K562 (cell line): Measurements from ENCODE around the gene RPS2. TPM values are rescaled to one million over a fixed set of nuclear protein-coding genes. Genes with fewer than 3 reads are reported as not detected.

Source experiments
- BDP1 ChIP-seq: IDR thresholded peaks from 3 replicates; pipeline ENCODE4 v1.6.1; 2011; ENCODE audit not compliant: insufficient read length, insufficient read depth
- BRF1 ChIP-seq: IDR thresholded peaks from 3 replicates; pipeline ENCODE4 v1.6.1; 2011; ENCODE audit warnings: borderline replicate concordance, mild to moderate bottlenecking; ENCODE audit not compliant: insufficient read length; ENCODE audit errors: extremely low read depth
- BRF2 ChIP-seq: IDR thresholded peaks from 3 replicates; pipeline ENCODE4 v1.6.1; 2011; ENCODE audit warnings: borderline replicate concordance, mild to moderate bottlenecking; ENCODE audit not compliant: insufficient read length, insufficient read depth
- LEF1 ChIP-seq: fragments of 450-650 bp; IDR thresholded peaks from 2 replicates; pipeline ENCODE4 v1.6.1; 2016; ENCODE audit warnings: mild to moderate bottlenecking
- POLR2AphosphoS5 ChIP-seq: IDR thresholded peaks from 2 replicates; pipeline ENCODE4 v1.6.1; 2011; ENCODE audit warnings: mild to moderate bottlenecking, low read depth, low read length, moderate library complexity; ENCODE audit not compliant: control insufficient read depth, insufficient read depth
- PYGO2 ChIP-seq: fragments of 450-650 bp; IDR thresholded peaks from 2 replicates; pipeline ENCODE4 v1.6.1; 2016; ENCODE audit warnings: mild to moderate bottlenecking, missing genetic modification characterization, moderate library complexity, missing compliant biosample characterization
- RBM25 ChIP-seq: fragments of 200-400 bp; formaldehyde crosslinking; IDR thresholded peaks from 2 replicates; pipeline ENCODE4 v1.6.1; 2018; ENCODE audit warnings: low read length, low read depth, moderate library complexity; ENCODE audit not compliant: severe bottlenecking
- RBM34 ChIP-seq: fragments of 200-400 bp; formaldehyde crosslinking; IDR thresholded peaks from 2 replicates; pipeline ENCODE4 v1.6.1; 2018; ENCODE audit warnings: low read length, borderline replicate concordance; ENCODE audit not compliant: insufficient read depth
- RCOR1 ChIP-seq, 2 experiments: IDR thresholded peaks; 2 replicates each; pipeline ENCODE4 v1.6.1; 2012; ENCODE audit warnings: low read depth in 2 of 2, low read length in 2 of 2, borderline replicate concordance in 1 of 2, improper control_type of control experiment in 1 of 2
- ZBTB33 ChIP-seq: sonication (generic); formaldehyde crosslinking; IDR thresholded peaks from 2 replicates; pipeline ENCODE4 v1.8.1; 2023; ENCODE audit warnings: mild to moderate bottlenecking, missing genetic modification reagents
- ZBTB34 ChIP-seq: fragments of 250-450 bp; sonication (Bioruptor Pico); IDR thresholded peaks from 2 replicates; pipeline ENCODE4 v1.8.0; 2021; ENCODE audit warnings: mild to moderate bottlenecking, moderate library complexity
- ZBTB8A ChIP-seq: fragments of 450-650 bp; IDR thresholded peaks from 2 replicates; pipeline ENCODE4 v1.6.1; 2018; ENCODE audit warnings: mild to moderate bottlenecking, moderate library complexity; ENCODE audit not compliant: partially characterized antibody
- ZNF3 ChIP-seq: fragments of 250-450 bp; sonication (Bioruptor Pico); IDR thresholded peaks from 2 replicates; pipeline ENCODE4 v1.5.0; 2021; ENCODE audit warnings: mild to moderate bottlenecking, moderate library complexity
- ZNF324 ChIP-seq: fragments of 250-450 bp; sonication (Bioruptor Pico); IDR thresholded peaks from 2 replicates; pipeline ENCODE4 v1.4.0; 2020; ENCODE audit warnings: mild to moderate bottlenecking
- polyA plus RNA-seq, 8 experiments: library from polyadenylated mRNA; depleted of rRNA in 4 of 8; stranded (reverse) in 5 of 8; unstranded in 3 of 8; fragments of >200 nt; fragmentation: Nextera tagmentation in 2 of 8; fragmentation: Illumina TruSeq in 1 of 8; extraction: Ambion mirVana in 2 of 8; extraction: Trizol in 1 of 8; gene quantifications; 2 replicates each; pipeline versions ENCODE4 v1.2.1 to v1.2.3, GENCODE V29; 2011 to 2014; ENCODE audit warnings: inconsistent platforms in 1 of 8, missing spikeins in 1 of 8
- total RNA-seq, 7 experiments: library from RNA; depleted of rRNA in 6 of 7; stranded (reverse); fragments of >200 nt in 6 of 7; fragmentation: Illumina TruSeq in 2 of 7; extraction: Trizol in 2 of 7; gene quantifications; 2 replicates each; pipeline versions ENCODE4 v1.2.1 to v1.2.3, GENCODE V29; 2011 to 2021; ENCODE audit warnings: low replicate concordance in 1 of 7
- TF ChIP-seq, protein P1 (sequence below): fragments of 200-400 bp; formaldehyde crosslinking; IDR thresholded peaks from 2 replicates; pipeline ENCODE4 v1.6.1; 2017; ENCODE audit warnings: mild to moderate bottlenecking, low read depth, low read length, moderate library complexity
- TF ChIP-seq, protein P2 (sequence below): fragments of 450-650 bp; IDR thresholded peaks from one replicate; pipeline ENCODE4 v1.6.1; 2018; ENCODE audit warnings: mild to moderate bottlenecking, moderate library complexity; ENCODE audit not compliant: partially characterized antibody
- TF ChIP-seq, protein P3 (sequence below): sonication (generic); formaldehyde crosslinking; IDR thresholded peaks from 2 replicates; pipeline ENCODE4 v1.9.0; 2022; ENCODE audit warnings: mild to moderate bottlenecking, missing genetic modification reagents

Gene RPS2
- total and polyA plus RNA-seq, 9 of the 15 experiments (the other 6 are each of a cell fraction or from before 2014, with no cell fraction given), result 834 to 4,794 (median 3,793) TPM

DNA sequence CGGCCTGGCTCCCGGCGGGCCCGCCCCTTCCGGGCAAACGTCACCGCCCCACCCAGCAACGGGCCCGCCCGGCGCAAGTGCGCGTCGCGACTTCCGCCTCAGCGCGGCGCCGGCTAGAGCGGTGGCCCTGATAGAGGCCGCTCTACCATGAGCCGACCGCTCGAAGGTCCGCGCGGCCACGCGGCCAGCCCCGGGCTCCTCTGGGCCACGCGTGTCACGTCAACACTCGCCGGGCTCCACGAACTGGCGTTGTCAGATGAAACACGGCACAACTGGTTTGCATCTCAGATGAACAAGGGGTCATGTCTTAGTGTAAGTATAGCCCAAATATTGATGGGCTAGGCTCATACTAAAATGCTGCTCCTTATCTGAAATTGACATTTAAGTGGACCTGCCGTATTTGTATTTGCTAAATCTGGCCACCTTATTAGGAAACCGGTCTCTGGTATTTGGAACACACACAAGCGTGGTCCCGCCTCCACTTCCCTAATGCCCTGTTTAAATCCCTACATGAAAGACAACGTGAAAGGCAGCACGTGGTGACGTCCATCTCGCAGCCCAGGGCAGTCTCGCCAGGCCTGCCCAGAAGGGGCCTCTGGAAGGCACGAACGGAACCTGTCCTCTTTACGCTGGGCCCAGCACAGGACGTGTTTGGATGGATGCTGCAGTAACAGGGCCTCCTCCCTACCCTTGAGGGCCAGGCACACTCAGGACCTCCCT is 45.3 kb upstream of the RPS2 start, which contains the start of gene ZNF598 (continued):
- TF ChIP-seq, protein P1, sequence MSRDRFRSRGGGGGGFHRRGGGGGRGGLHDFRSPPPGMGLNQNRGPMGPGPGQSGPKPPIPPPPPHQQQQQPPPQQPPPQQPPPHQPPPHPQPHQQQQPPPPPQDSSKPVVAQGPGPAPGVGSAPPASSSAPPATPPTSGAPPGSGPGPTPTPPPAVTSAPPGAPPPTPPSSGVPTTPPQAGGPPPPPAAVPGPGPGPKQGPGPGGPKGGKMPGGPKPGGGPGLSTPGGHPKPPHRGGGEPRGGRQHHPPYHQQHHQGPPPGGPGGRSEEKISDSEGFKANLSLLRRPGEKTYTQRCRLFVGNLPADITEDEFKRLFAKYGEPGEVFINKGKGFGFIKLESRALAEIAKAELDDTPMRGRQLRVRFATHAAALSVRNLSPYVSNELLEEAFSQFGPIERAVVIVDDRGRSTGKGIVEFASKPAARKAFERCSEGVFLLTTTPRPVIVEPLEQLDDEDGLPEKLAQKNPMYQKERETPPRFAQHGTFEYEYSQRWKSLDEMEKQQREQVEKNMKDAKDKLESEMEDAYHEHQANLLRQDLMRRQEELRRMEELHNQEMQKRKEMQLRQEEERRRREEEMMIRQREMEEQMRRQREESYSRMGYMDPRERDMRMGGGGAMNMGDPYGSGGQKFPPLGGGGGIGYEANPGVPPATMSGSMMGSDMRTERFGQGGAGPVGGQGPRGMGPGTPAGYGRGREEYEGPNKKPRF, result no peak
- TF ChIP-seq, protein P2, sequence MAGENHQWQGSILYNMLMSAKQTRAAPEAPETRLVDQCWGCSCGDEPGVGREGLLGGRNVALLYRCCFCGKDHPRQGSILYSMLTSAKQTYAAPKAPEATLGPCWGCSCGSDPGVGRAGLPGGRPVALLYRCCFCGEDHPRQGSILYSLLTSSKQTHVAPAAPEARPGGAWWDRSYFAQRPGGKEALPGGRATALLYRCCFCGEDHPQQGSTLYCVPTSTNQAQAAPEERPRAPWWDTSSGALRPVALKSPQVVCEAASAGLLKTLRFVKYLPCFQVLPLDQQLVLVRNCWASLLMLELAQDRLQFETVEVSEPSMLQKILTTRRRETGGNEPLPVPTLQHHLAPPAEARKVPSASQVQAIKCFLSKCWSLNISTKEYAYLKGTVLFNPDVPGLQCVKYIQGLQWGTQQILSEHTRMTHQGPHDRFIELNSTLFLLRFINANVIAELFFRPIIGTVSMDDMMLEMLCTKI, result no peak
- TF ChIP-seq ZNF324 (CRISPR knock-in tag) (no peak), POLR2AphosphoS5 (peak; percentile 83), BDP1 (no peak), RBM34 (no peak), ZBTB33 (no peak), RCOR1 (IDR thresholded peaks at IDR 0.05; ENCODE audit: borderline replicate concordance in 1 of 2, low read depth in 2 of 2, low read length in 2 of 2) (0 out of 4 replicates have a peak, but pooled peaks of 1 of the 2 experiments have one; percentile 4), PYGO2 (0 out of 2 replicates have a peak, but pooled peaks have one; percentile 7), BRF1 (no peak), ZBTB8A (no peak), ZNF3 (CRISPR knock-in tag) (no peak), RBM25 (no peak), BRF2 (no peak), ZBTB34 (CRISPR knock-in tag) (no peak), LEF1 (peak; percentile 36; the same call in 1 of the 2 replicates)
- TF ChIP-seq, protein P3, sequence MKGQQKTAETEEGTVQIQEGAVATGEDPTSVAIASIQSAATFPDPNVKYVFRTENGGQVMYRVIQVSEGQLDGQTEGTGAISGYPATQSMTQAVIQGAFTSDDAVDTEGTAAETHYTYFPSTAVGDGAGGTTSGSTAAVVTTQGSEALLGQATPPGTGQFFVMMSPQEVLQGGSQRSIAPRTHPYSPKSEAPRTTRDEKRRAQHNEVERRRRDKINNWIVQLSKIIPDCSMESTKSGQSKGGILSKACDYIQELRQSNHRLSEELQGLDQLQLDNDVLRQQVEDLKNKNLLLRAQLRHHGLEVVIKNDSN (CRISPR knock-in tag), result peak; percentile 78
